Activated CD4-positive, alpha-beta T cell treated with anti-CD3 and anti-CD28 coated beads, Interleukin-2, Interleukin-4, amounts not matched to agents 100 ng/mL and 50 ng/mL, durations not matched to agents 16 hours and 8 hours (primary cell): ENCODE measurements around the gene NFATC1.

Source experiments
- DNase-seq: peaks from one replicate; pipeline ENCODE4 v3.0.0-alpha.2; 2020; ENCODE audit warnings: low spot score

NFATC1 gene

GRCh38 chr18:79423211-79424007 lies 27.7 kb downstream of the NFATC1 start:
- no peak for DNase-seq

- no peak for DNase-seq
These were observed 28.4 kb downstream of the NFATC1 start for GRCh38 chr18:79424008-79424565.

GRCh38 chr18:79424880-79425568 lies 29.3 kb downstream of the NFATC1 start:
- DNase-seq = no peak

GRCh38 chr18:79425569-79425886 lies 29.8 kb downstream of the NFATC1 start:
- no peak for DNase-seq

GRCh38 chr18:79426376-79427300 lies 30.9 kb downstream of the NFATC1 start:
- DNase-seq = no peak

GRCh38 chr18:79427368-79428225 lies 31.9 kb downstream of the NFATC1 start:
- DNase-seq = no peak

GRCh38 chr18:79428287-79428686 lies 32.6 kb downstream of the NFATC1 start:
- DNase-seq = no peak

- no peak for DNase-seq
These were observed 33.7 kb downstream of the NFATC1 start for GRCh38 chr18:79429381-79429780.

- no peak for DNase-seq
These were observed 34.1 kb downstream of the NFATC1 start for GRCh38 chr18:79429785-79430281.

- DNase-seq = no peak
These were observed 36.8 kb downstream of the NFATC1 start for GRCh38 chr18:79432376-79433120.

GRCh38 chr18:79433431-79433830 lies 37.7 kb downstream of the NFATC1 start:
- no peak for DNase-seq

- DNase-seq = no peak
These were observed 39.1 kb downstream of the NFATC1 start for GRCh38 chr18:79434607-79435401.

- no peak for DNase-seq
These were observed 41.0 kb downstream of the NFATC1 start for GRCh38 chr18:79436556-79437275.

GRCh38 chr18:79438089-79438897 lies 42.6 kb downstream of the NFATC1 start:
- no peak for DNase-seq

- no peak for DNase-seq
These were observed 43.3 kb downstream of the NFATC1 start for GRCh38 chr18:79438898-79439627.

GRCh38 chr18:79439628-79440023 lies 43.9 kb downstream of the NFATC1 start:
- no peak for DNase-seq
